ENCODE data around the gene DOK6.

- no peak for TF ChIP-seq POLR2A (IDR thresholded peaks at IDR 0.05; ENCODE audit: low read length)
- no peak for TF ChIP-seq GATA1 (IDR thresholded peaks at IDR 0.05; ENCODE audit: low read depth, low read length)
Measured at GRCh38 chr18:69785466-69785865, 384.8 kb downstream of the DOK6 start.

Measured in erythroblast (primary cell).